RWPE1 (cell line): ENCODE measurements around the gene NUP205.
A peak's percentile ranks its signal among the peaks of the same experiment; 100 is the strongest.
"Not testable (repeated sequence)": the region's sequence is repeated elsewhere in the genome, so short reads cannot be mapped to it uniquely, and the experiment has no call there.

Source experiments
- CTCF ChIA-PET: fragments of 350-600 bp; sonication (Branson Sonifier 250); formaldehyde crosslinking; extraction: SDS; loops from one replicate; lab custom pipeline; 2021; lab: Yijun Ruan, JAX
- POLR2A ChIA-PET: fragments of 400-600 bp; formaldehyde crosslinking; extraction: SDS; loops from one replicate; lab custom pipeline; 2020; ENCODE audit warnings: antibody characterized with exemption; ENCODE audit not compliant: low non-redundant PET; lab: Yijun Ruan, JAX
- DNase-seq: peaks from one replicate; pipeline ENCODE4 v3.0.0; 2012; ENCODE audit warnings: low spot score
- H3K27ac ChIP-seq: fragments of 450-650 bp; 2 replicates; pipeline ENCODE4 v1.5.1; 2017
- CTCF ChIP-seq: fragments of 450-650 bp; conservative IDR thresholded peaks from 2 replicates; pipeline ENCODE4 v1.5.1; 2017; ENCODE audit warnings: low read depth, mild to moderate bottlenecking

NUP205 gene

GRCh38 chr7:135685306-135686084 lies 127.8 kb downstream of the NUP205 start:
- peak overlapping the region; percentile 38; the same call in 1 of the 2 replicates for H3K27ac ChIP-seq
- ChIA-PET POLR2A (no interaction called here), CTCF (no interaction called here)
- DNase-seq: no peak
- no peak for TF ChIP-seq CTCF

GRCh38 chr7:135687466-135687865 lies 129.7 kb downstream of the NUP205 start:
- H3K27ac ChIP-seq: no peak overlapping the region
- CTCF ChIA-PET: no interaction called here
- POLR2A ChIA-PET: no interaction called here
- no peak for DNase-seq
- TF ChIP-seq CTCF: no peak

GRCh38 chr7:135690566-135690965 lies 132.8 kb downstream of the NUP205 start:
- ChIA-PET POLR2A (no interaction called here), CTCF (no interaction called here)
- H3K27ac ChIP-seq: no peak overlapping the region
- DNase-seq: no peak
- TF ChIP-seq CTCF: no peak

GRCh38 chr7:135692055-135692454 lies 134.3 kb downstream of the NUP205 start:
- no peak for TF ChIP-seq CTCF
- ChIA-PET POLR2A (interaction anchor here (0.5 kb wide), 1 partner anchor 29 kb away, joined by 5 read pairs; the partner anchor contains the start of gene STMP1), CTCF (interaction anchor here (0.6 kb wide), 1 partner anchor 394 kb away, joined by 5 read pairs; no protein-coding TSS in a partner anchor)
- H3K27ac ChIP-seq: no peak overlapping the region
- no peak for DNase-seq

- H3K27ac ChIP-seq, CTCF ChIA-PET, POLR2A ChIA-PET, DNase-seq: not testable (repeated sequence)
Observed at GRCh38 chr7:135692606-135693005, 134.9 kb downstream of the NUP205 start.

- ChIA-PET CTCF (no interaction called here), POLR2A (no interaction called here)
- DNase-seq: no peak
- H3K27ac ChIP-seq: no peak overlapping the region
- no peak for TF ChIP-seq CTCF
Observed at GRCh38 chr7:135693558-135693957, 135.8 kb downstream of the NUP205 start.
